ENCODE measurements around the gene SLK.

The SLK gene

DNA sequence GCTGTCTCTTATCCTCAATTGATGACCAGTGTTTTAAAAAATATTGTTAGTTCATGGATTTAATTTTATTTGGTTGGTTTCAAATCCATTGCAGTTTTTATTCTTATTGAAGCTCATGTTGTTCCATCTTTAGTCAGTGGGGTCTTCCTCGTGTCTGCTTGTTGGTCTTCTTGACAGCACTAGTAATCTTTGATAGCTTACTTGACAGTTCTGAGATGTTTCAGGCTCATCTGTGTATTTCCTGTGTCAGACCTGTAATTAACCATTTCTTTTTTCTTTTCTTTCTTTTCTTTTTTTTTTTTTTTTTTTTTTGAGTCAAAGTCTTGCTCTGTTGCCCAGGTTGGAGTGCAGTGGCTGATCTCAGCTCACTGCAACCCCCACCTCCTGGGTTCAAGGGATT, 28.2 kb downstream of the SLK start:
- TF ChIP-seq EZH2 (optimal IDR thresholded peaks at IDR 0.05; ENCODE audit: low read depth, low read length) (no peak), EZH2phosphoT487 (IDR thresholded peaks at IDR 0.05; ENCODE audit: low read length) (no peak)
- TF ChIP-seq, protein P1, sequence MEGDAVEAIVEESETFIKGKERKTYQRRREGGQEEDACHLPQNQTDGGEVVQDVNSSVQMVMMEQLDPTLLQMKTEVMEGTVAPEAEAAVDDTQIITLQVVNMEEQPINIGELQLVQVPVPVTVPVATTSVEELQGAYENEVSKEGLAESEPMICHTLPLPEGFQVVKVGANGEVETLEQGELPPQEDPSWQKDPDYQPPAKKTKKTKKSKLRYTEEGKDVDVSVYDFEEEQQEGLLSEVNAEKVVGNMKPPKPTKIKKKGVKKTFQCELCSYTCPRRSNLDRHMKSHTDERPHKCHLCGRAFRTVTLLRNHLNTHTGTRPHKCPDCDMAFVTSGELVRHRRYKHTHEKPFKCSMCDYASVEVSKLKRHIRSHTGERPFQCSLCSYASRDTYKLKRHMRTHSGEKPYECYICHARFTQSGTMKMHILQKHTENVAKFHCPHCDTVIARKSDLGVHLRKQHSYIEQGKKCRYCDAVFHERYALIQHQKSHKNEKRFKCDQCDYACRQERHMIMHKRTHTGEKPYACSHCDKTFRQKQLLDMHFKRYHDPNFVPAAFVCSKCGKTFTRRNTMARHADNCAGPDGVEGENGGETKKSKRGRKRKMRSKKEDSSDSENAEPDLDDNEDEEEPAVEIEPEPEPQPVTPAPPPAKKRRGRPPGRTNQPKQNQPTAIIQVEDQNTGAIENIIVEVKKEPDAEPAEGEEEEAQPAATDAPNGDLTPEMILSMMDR (IDR thresholded peaks at IDR 0.05; ENCODE audit: low read length): no peak
- Histone ChIP-seq H3K27ac (ENCODE audit: low read length) (no peak overlapping the region), H3K27me3 (replicated peaks; ENCODE audit: insufficient read depth, low read length) (no peaks in the 10 kb centered on the region), H3K9me2 (replicated peaks; ENCODE audit: insufficient read depth, low read length) (no peaks in the 10 kb centered on the region), H3K4me1 (ENCODE audit: low read length) (no peaks in the 10 kb centered on the region), H3F3A (ENCODE audit: insufficient read depth, low read length) (no peaks in the 10 kb centered on the region), H4K20me1 (ENCODE audit: insufficient read depth, low read length) (no peaks in the 10 kb centered on the region), H3K9me3 (replicated peaks; ENCODE audit: insufficient read depth, low read length) (no peaks in the 10 kb centered on the region), H3K4me2 (ENCODE audit: low read depth, low read length) (no peak overlapping the region), H2AFZ (ENCODE audit: low read length) (no peak overlapping the region), H3K79me2 (ENCODE audit: low read length) (0 out of 2 replicates have a peak, but pooled peaks cover 6% of the 10 kb centered on the region), H3K36me3 (replicated peaks; ENCODE audit: insufficient read depth, low read length) (0 out of 2 replicates have a peak, but pooled peaks cover 3% of the 10 kb centered on the region), H3K9ac (ENCODE audit: low read length) (no peak overlapping the region), H3K4me3 (ENCODE audit: low read length) (no peak overlapping the region)
- no peak for DNase-seq

DNA sequence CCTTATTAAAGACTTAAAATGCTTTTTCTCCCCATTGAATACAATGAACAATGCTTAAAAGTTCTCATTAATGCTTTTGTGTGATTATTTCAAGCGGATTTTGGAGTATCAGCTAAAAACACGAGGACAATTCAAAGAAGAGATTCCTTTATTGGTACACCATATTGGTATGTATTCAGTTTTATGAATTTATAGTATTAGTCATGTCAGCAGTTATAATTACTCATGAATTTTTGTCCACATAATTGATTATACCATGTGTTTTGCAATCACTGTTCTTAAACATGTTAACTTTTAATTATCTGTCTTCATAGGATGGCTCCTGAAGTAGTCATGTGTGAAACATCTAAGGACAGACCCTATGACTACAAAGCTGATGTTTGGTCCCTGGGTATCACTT, 31.9 kb downstream of the SLK start:
- Histone ChIP-seq H3K79me2 (ENCODE audit: low read length) (0 out of 2 replicates have a peak, but pooled peaks cover 6% of the 10 kb centered on the region), H3K4me2 (ENCODE audit: low read depth, low read length) (no peak overlapping the region), H4K20me1 (ENCODE audit: insufficient read depth, low read length) (no peaks in the 10 kb centered on the region), H3K9ac (ENCODE audit: low read length) (no peak overlapping the region), H3K36me3 (replicated peaks; ENCODE audit: insufficient read depth, low read length) (peaks cover 3% of the 10 kb centered on the region; the same call in 1 of the 2 replicates), H3K4me1 (ENCODE audit: low read length) (no peaks in the 10 kb centered on the region), H3K9me3 (replicated peaks; ENCODE audit: insufficient read depth, low read length) (no peaks in the 10 kb centered on the region), H3K27ac (ENCODE audit: low read length) (no peak overlapping the region), H3K27me3 (replicated peaks; ENCODE audit: insufficient read depth, low read length) (no peaks in the 10 kb centered on the region), H3K9me2 (replicated peaks; ENCODE audit: insufficient read depth, low read length) (no peaks in the 10 kb centered on the region), H3K4me3 (ENCODE audit: low read length) (no peak overlapping the region), H2AFZ (ENCODE audit: low read length) (no peak overlapping the region), H3F3A (ENCODE audit: insufficient read depth, low read length) (no peaks in the 10 kb centered on the region)
- TF ChIP-seq, protein P1 (IDR thresholded peaks at IDR 0.05; ENCODE audit: low read length): no peak
- TF ChIP-seq EZH2 (optimal IDR thresholded peaks at IDR 0.05; ENCODE audit: low read depth, low read length) (no peak), EZH2phosphoT487 (IDR thresholded peaks at IDR 0.05; ENCODE audit: low read length) (no peak)
- no peak for DNase-seq

DNA sequence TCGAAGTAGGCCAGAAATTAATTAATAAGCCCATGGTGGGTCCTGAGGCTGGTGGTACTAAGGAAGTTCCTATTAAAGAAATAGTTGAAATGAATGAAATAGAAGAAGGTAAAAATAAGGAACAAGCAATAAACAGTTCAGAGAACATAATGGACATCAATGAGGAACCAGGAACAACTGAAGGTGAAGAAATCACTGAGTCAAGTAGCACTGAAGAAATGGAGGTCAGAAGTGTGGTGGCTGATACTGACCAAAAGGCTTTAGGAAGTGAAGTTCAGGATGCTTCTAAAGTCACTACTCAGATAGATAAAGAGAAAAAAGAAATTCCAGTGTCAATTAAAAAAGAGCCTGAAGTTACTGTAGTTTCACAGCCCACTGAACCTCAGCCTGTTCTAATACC, 36.0 kb downstream of the SLK start:
- H4K20me1 ChIP-seq (ENCODE audit: insufficient read depth, low read length): no peaks in the 10 kb centered on the region
- H3K9me3 ChIP-seq (replicated peaks; ENCODE audit: insufficient read depth, low read length): no peaks in the 10 kb centered on the region
- H3K36me3 ChIP-seq (replicated peaks; ENCODE audit: insufficient read depth, low read length): no peaks in the 10 kb centered on the region; the same call in 1 of the 2 replicates
- H3K79me2 ChIP-seq (ENCODE audit: low read length): no peaks in the 10 kb centered on the region
- no peaks in the 10 kb centered on the region for H3K4me1 ChIP-seq (ENCODE audit: low read length)
- no peak overlapping the region for H3K4me2 ChIP-seq (ENCODE audit: low read depth, low read length)
- H3K9ac ChIP-seq (ENCODE audit: low read length): no peak overlapping the region
- TF ChIP-seq, protein P1 (IDR thresholded peaks at IDR 0.05; ENCODE audit: low read length): no peak
- TF ChIP-seq EZH2phosphoT487 (IDR thresholded peaks at IDR 0.05; ENCODE audit: low read length): no peak
- no peak for TF ChIP-seq EZH2 (optimal IDR thresholded peaks at IDR 0.05; ENCODE audit: low read depth, low read length)
- no peaks in the 10 kb centered on the region for H3K9me2 ChIP-seq (replicated peaks; ENCODE audit: insufficient read depth, low read length)
- no peaks in the 10 kb centered on the region for H3K27me3 ChIP-seq (replicated peaks; ENCODE audit: insufficient read depth, low read length)
- no peak overlapping the region for H3K27ac ChIP-seq (ENCODE audit: low read length)
- H3K4me3 ChIP-seq (ENCODE audit: low read length): no peak overlapping the region
- no peaks in the 10 kb centered on the region for H3F3A ChIP-seq (ENCODE audit: insufficient read depth, low read length)
- DNase-seq: no peak
- no peak overlapping the region for H2AFZ ChIP-seq (ENCODE audit: low read length)
